ENCODE measurements around the gene CLCN3. TPM values are rescaled to one million over a fixed set of nuclear protein-coding genes. Genes with fewer than 3 reads are reported as not detected.

The CLCN3 gene
- total RNA-seq, 1 donor from 2014 or later = 39.2 TPM

DNA sequence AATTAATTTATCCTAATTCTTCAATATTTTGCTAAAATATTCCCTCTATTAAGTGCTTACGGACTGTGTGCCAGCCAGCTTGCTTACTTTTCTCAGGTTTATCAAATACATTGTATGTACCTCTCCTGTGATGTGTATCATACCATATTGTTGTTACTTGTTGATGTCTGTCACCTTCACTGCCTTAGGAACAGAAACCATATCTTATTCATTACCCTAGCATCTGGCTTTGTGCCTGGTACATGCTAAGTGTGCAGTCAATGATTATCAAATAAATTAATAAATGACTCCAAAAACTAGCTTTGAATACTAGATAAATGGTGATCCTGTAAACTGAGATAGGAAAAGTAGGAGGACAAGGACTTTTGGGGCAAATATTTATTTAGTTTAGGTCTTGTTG is 6.9 kb downstream of the CLCN3 start:
- Histone ChIP-seq H3K4me3 (no peak overlapping the region), H3K27me3 (no peaks in the 10 kb centered on the region), H3K4me1 (peaks cover 1% of the 10 kb centered on the region), H3K36me3 (no peaks in the 10 kb centered on the region), H3K9me3 (no peaks in the 10 kb centered on the region), H3K27ac (no peak overlapping the region)
- intact Hi-C loops (cut with DNase I) = no loop called here
- DNase-seq (no peak), ATAC-seq (no peak)
- TF ChIP-seq, protein P1, sequence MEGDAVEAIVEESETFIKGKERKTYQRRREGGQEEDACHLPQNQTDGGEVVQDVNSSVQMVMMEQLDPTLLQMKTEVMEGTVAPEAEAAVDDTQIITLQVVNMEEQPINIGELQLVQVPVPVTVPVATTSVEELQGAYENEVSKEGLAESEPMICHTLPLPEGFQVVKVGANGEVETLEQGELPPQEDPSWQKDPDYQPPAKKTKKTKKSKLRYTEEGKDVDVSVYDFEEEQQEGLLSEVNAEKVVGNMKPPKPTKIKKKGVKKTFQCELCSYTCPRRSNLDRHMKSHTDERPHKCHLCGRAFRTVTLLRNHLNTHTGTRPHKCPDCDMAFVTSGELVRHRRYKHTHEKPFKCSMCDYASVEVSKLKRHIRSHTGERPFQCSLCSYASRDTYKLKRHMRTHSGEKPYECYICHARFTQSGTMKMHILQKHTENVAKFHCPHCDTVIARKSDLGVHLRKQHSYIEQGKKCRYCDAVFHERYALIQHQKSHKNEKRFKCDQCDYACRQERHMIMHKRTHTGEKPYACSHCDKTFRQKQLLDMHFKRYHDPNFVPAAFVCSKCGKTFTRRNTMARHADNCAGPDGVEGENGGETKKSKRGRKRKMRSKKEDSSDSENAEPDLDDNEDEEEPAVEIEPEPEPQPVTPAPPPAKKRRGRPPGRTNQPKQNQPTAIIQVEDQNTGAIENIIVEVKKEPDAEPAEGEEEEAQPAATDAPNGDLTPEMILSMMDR (IDR thresholded peaks at IDR 0.05) = no peak

DNA sequence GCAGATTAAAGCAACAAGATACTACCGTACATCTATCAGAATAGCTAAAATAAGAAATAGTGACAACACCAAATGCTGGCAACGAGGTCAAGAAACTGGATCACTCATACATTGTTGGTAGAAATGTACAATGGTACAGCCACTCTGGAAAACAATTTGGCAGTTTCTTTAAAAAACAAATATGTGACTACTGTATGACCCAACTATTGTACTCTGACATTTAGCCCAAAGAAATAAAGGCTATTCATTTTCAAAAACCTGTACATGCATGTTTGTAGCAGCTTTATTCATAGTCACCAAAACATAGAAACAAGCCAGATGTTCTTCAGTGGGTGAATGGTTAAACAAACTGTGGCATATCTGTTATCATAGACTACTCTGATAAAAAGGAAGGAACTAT is 8.2 kb downstream of the CLCN3 start:
- no peaks in the 10 kb centered on the region for H3K36me3 ChIP-seq
- intact Hi-C loops (cut with DNase I) = no loop called here
- TF ChIP-seq, protein P1 (IDR thresholded peaks at IDR 0.05) = no peak
- H3K27me3 ChIP-seq = no peaks in the 10 kb centered on the region
- no peak overlapping the region for H3K4me3 ChIP-seq
- H3K27ac ChIP-seq = no peak overlapping the region
- no peaks in the 10 kb centered on the region for H3K4me1 ChIP-seq
- H3K9me3 ChIP-seq = no peaks in the 10 kb centered on the region
- DNase-seq (no peak), ATAC-seq (no peak)

- no peaks in the 10 kb centered on the region for H3K9me3 ChIP-seq
- H3K27me3 ChIP-seq = no peaks in the 10 kb centered on the region
- ATAC-seq = no peak
- TF ChIP-seq, protein P1 (IDR thresholded peaks at IDR 0.05) = no peak
- DNase-seq = no peak
- no peaks in the 10 kb centered on the region for H3K36me3 ChIP-seq
- no peak overlapping the region for H3K27ac ChIP-seq
- no peaks in the 10 kb centered on the region for H3K4me1 ChIP-seq
- no peak overlapping the region for H3K4me3 ChIP-seq
- intact Hi-C loops (cut with DNase I) = no loop called here
Observed at GRCh38 chr4:169630069-169630468, 9.7 kb downstream of the CLCN3 start.

GRCh38 chr4:169632896-169633295 is 12.5 kb downstream of the CLCN3 start:
- intact Hi-C loops (cut with DNase I) = no loop called here
- H3K27me3 ChIP-seq = no peaks in the 10 kb centered on the region
- ATAC-seq = no peak
- no peaks in the 10 kb centered on the region for H3K4me1 ChIP-seq
- TF ChIP-seq, protein P1 (IDR thresholded peaks at IDR 0.05) = no peak
- H3K4me3 ChIP-seq = no peak overlapping the region
- H3K9me3 ChIP-seq = no peaks in the 10 kb centered on the region
- H3K27ac ChIP-seq = no peak overlapping the region
- no peak for DNase-seq
- peaks cover 18% of the 10 kb centered on the region for H3K36me3 ChIP-seq

DNA sequence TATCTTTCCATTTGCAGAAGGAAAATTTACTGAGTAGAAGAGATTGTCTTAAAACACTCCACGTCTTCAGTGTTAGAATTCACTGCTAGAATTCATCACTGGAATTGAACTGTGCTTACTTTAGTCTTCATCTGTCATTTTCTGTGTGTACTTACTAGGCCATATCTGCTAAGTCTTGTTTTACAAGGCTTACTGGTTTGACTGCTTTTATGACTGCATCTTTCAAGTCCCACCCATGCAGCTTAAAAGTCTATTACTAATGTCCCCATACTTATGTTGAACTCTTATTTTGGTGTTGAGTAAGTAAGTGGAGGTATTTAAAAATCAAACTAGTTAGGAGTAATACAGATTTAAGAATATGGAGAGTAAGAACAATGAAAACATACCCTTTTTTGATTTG is 14.6 kb downstream of the CLCN3 start:
- Histone ChIP-seq H3K27me3 (no peaks in the 10 kb centered on the region), H3K36me3 (peaks cover 33% of the 10 kb centered on the region), H3K4me1 (peaks cover 4% of the 10 kb centered on the region), H3K27ac (no peak overlapping the region), H3K9me3 (no peaks in the 10 kb centered on the region), H3K4me3 (no peak overlapping the region)
- ATAC-seq (peak; percentile 68), DNase-seq (no peak)
- TF ChIP-seq, protein P1 (IDR thresholded peaks at IDR 0.05) = no peak
- intact Hi-C loops (cut with DNase I) = no loop called here

DNA sequence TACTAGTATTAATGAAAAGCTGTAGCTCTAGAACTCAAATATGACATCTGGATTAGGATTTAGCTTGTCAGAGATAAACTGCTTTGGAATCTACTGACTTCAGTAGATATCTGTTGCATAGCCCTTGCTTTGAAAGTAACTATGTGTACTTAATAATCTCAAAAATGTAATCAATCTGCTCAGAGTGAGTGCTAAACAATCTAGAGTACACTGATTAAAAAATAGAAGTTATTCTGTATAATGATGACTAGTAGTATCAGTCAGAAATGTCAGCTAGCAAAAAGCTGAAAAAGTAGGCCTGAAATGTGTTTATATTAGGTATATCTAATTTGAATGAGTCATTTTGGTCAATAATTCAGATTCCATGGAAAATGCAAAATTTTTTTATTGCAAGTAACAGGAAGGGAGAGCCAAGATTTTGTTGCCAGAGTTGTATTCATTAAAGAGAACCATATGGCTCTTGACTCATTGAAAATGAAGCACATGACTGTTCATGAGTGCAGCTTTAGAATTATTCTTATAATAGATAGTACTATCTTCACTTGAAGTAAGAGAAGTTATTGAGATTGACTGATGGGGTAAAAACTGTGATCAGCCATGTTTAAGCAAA is 20.0 kb downstream of the CLCN3 start:
- Histone ChIP-seq H3K4me3 (no peak overlapping the region), H3K27me3 (no peaks in the 10 kb centered on the region), H3K4me1 (peaks cover 4% of the 10 kb centered on the region), H3K9me3 (no peaks in the 10 kb centered on the region), H3K36me3 (peaks cover 45% of the 10 kb centered on the region), H3K27ac (no peak overlapping the region)
- intact Hi-C loops (cut with DNase I) = no loop called here
- no peak for DNase-seq
- ATAC-seq = no peak
- TF ChIP-seq, protein P1 (IDR thresholded peaks at IDR 0.05) = no peak

Measured in upper lobe of right lung (tissue), 1 donor.